ENCODE measurements around the gene TMEM147.
A peak's percentile ranks its signal among the peaks of the same experiment; 100 is the strongest.
"Not testable (repeated sequence)": the region's sequence is repeated elsewhere in the genome, so short reads cannot be mapped to it uniquely, and the experiment has no call there.

Gene TMEM147

DNA sequence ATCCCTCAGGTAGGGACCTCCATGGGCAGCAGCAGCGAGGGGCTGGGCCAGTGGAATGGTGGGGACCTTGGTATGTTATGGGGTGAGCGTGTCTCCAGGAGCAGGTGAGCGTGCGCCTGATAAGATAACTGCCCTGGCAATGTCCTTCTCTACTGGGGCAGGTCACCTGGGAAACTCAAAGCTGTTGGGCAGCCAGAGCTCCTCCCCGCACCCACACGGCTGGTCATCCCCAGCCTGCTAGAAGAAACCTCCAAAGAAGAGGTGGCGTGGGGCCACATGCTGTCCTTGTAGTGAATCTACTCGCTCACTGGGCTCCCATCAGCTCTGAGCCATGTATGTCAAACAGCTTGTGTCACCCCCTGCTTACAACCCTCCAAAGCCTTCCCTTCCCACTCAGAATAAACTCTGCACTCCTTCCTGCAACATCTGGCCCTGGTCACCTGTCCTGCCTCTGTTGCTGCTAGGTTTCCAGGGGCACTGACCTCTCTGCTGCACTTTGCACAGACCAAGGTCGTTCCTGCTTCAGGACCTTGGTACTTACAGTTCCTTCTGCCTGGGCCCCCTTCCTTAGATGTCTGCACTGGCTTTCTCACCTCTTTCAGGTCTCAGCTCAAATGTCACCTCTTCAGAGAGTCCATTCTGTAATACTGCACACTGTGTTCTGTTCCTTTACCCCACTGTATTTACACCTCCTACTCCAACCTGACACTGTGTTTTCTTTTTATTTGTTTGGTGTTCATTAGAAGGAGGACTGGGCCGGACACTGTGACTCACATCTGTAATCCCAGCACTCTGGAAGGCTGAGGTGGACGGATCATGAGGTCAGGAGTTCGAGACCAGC, 19.8 kb downstream of the TMEM147 start:
- DNase-seq: no peak

DNA sequence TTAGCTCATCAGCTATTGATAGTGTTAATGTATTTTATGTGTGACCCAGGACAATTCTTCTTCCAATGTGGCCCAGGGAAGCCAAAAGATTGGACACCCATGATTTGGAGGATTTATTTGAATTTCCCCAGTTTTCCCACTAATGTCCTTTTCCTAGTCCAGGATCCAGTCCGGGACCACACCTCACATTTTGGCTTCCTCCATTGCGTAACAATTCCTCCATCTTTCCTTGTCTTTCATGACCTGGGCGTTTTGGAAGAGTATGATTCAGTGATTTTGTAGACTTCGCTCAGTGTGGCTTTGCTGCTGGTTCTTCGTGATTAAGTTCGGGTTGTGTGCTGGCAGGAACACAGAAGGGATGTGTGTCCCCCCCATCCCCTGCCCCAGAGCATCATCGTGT, 21.3 kb downstream of the TMEM147 start:
- no peak for DNase-seq

DNA sequence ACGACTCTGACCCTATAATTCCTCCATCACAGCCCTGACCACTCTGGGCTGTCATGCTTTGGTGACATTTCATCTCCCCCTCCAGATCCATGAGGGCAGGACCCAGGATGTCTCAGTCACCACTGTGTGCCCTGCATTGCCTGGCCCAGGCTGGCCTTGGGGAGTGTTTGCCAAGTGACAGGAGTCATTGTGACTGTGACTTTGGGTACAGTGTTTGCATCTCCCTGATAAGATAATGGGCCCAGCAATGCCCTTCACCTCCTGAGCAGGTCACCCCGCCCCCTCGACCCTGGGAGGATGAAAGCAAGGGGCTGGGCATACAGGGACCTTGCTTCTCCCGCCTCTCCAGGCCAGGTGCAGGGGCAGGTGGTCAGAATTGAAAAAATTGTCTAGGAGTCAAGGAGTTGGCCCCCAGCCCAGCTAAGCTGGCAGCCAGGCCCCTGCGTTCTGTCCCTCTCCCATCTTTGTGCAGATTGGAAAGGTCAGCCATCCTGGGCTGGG, 23.9 kb downstream of the TMEM147 start:
- DNase-seq: no peak

- no peak for DNase-seq
These were observed 26.1 kb downstream of the TMEM147 start for GRCh38 chr19:35571406-35571965.

- no peak for DNase-seq
These were observed 32.5 kb downstream of the TMEM147 start for GRCh38 chr19:35577918-35578317.

DNA sequence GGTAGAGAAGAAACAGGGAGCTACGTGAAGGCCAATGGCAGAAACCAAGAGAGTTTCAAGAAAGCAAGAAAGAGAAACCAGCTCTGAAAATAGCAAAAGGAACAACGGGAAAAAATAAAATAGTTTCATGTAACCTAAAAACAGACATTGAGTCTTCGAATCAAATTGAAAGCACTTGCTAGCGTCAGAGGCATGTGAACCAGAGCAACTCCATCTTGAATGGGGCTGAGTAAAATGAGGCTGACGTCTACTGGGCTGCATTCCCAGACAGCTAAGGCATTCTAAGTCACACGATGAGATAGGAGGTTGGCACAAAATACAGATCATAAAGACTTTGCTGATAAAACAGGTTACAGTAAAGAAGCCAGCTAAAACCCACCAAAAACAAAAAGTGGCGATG, 33.3 kb downstream of the TMEM147 start:
- no peak for DNase-seq

- no peak for DNase-seq
These were observed 37.3 kb downstream of the TMEM147 start for GRCh38 chr19:35582760-35583159.

DNA sequence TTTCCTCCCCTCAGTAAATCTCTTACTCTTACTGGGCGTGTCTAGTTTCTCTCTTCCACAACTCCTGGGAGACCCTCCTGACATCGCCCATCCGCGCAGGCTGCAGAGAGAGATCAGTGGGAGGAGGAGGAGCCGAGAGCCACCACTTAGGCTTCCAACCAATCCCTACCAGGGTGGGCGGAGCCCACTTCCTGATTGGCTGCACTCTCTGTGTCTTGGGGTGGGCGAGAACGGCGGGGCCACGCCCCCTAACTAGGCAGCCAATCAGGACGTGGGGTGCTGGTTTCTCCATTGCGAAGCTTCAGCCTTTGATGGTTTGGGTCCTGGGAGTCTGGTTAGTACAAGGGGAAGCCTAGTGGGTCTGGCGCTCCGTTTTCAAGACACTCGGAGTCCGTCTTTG, 40.4 kb downstream of the TMEM147 start, which contains the start of gene PMIS2:
Gene PMIS2, plus strand, starts transcription at position 326 of the 400 bp plus-strand sequence. CDS start 87 bp downstream, outside the sequence.
- DNase-seq: peak; percentile 8

- no peak for DNase-seq
These were observed 41.9 kb downstream of the TMEM147 start for GRCh38 chr19:35587321-35587720.

DNA sequence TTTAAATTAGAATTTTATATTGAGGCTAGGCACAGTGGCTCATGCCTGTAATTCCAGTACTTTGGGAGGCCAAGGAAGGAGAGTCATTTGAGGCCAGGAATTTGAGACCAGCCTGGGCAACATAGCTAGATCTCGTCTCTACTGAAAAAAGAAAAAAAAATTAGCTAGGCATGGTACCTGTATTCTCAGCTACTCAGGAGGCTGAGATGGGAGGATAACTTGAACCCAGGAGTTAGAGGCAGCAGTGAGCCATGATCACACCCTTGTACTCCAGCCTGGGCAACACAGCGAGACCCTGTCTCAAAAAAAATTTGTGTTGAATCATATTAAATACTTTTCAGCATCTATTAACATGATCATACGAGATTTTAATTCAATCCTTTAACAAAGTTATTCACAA, 45.4 kb downstream of the TMEM147 start:
- no peak for DNase-seq

- no peak for DNase-seq
These were observed 46.8 kb downstream of the TMEM147 start for GRCh38 chr19:35592226-35592625.

DNA sequence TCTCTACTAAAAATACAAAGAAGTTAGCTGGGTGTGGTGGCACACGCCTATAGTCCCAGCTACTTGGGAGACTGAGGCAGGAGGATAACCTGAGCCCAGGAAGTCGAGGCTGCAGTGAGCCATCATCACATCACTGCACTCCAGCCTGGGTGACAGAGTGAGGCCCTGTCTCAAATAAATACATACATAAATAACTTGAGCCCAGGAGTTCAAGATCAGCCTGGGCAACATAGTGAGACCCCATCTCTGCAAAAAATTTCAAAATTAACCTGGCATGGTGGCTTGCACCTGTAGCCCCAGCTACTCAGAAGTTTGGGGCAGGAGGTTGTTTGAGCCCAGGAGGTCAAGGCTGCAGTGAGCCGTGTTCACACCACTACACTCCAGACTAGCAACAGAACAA, 49.6 kb downstream of the TMEM147 start:
- DNase-seq: not testable (repeated sequence)

DNA sequence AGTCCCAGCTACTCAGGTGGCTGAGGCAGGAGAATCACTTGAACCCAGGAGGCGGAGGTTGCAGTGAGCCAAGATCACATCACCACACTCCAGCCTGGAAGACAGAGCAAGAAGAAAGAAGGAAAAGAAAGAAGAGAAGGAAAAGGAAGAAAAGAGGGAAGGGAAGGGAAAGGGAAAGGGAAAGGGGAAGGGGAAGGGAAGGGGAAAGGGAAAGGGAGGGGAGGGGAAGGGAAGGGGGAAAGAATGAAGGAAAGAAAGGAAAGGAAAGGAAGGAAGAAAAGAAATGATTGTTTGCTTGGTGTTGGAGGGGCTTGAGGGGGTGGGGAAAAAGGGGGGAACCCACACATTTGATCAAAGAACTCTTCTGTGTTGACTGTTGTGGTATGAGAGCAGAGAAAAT, 50.5 kb downstream of the TMEM147 start:
- no peak for DNase-seq

GRCh38 chr19:35596366-35596999, 51.1 kb downstream of the TMEM147 start:
- DNase-seq: no peak
